GM21528 (cell line): ENCODE data around the gene FAM180B.
A peak's percentile ranks its signal among the peaks of the same experiment; 100 is the strongest.
"Not testable (repeated sequence)": the region's sequence is repeated elsewhere in the genome, so short reads cannot be mapped to it uniquely, and the experiment has no call there.

Source experiments
- ATAC-seq: cut with Tn5 transposase; IDR thresholded peaks from one replicate; pipeline ENCODE4 v1.9.1; 2021; ENCODE audit warnings: mild to moderate bottlenecking, moderate library complexity; ENCODE audit not compliant: unreplicated experiment, low FRiP score

The FAM180B gene

DNA sequence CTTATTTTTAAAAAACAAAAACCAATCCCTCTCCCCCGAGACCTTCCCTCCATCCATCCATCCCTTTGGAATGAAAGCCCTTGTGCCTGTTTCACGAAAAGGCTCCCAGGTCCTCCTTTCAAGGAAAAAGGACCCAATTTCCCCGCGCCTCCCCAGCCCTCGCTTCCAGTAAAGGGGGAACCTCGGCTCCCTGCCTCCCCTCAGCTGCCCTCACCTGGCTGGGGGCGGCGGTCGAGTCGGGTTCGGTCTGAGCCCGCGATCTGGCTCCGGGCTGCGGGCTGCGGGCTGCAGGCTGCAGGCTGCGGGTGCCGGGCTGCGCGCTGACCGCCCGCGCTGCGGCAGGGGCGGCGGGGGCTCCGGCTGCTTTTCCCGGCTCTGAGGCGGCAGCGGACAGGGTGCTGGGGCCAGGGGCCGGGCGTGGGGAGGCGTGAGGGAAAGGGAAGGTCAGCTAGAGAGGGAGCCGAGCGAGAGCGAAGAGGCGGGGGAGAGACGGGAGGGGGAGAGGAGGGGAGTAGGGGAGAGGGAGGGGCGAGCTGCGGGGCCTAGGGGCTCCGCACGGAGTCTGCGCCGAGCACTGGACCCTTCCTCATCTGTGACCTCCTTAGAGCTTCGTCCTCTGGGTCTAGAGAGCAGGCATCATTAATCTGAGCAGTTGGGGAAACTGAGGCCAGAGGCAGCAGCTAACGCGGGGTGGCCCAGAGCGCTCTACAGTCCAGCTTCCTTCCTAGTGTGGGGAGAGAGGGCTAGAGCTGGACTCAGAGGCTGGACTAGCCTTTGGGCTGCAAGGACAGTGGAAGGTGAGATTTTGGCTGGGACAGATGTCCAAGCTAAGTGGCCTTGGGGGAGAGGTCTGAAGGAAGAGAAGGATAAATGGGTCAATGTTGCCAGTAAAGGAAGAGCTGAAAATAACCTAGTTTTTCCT lies 7.7 kb downstream of the FAM180B start, which contains the start of gene C1QTNF4:
Gene C1QTNF4, minus strand, starts transcription at position 478 of the 922 bp plus-strand sequence. CDS start 3,601 bp downstream, outside the sequence.
- ATAC-seq = no peak

DNA sequence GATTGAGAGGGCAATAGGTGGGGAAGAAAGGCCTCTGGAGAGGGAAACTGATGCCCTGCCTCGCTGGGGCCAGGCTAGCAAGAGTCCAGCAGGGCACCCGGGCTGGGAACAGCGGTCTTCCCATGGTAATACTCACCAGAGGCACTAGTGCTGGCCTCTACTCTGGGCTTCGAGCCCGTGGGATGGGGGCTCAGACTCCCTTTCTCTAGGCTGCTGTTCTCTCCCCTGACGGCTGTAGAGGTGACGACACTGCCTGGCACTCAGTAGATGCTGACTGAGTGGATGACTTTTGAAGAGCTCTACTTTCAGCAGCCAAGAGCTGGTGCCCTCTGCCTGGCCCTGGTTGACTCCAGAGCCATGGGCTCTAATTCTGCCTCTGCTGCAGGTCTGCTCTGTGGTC lies 8.6 kb downstream of the FAM180B start:
- ATAC-seq = no peak

- no peak for ATAC-seq
Measured at GRCh38 chr11:47595967-47596366, 9.5 kb downstream of the FAM180B start.

DNA sequence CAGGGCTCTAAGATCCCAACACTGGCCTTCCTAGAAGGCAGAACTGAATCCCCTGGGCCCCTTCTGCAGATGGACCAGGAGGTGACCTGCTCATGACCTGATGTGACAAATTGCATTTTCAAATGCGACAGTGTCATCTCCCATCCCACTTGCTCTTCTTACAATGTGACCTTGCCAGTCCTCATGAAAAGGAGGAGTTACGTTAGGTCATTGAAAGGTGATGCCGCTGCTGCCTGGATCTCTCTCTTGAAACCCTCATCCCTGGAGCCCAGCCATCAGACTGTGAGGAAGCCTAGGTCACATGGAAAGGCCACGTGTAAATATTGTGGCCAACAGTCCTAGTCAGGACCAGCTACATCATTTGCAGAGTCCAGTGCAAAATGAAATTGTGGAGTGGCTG lies 13.4 kb downstream of the FAM180B start:
- ATAC-seq = no peak

- ATAC-seq = no peak
Measured at GRCh38 chr11:47603295-47603694, 16.8 kb downstream of the FAM180B start.

DNA sequence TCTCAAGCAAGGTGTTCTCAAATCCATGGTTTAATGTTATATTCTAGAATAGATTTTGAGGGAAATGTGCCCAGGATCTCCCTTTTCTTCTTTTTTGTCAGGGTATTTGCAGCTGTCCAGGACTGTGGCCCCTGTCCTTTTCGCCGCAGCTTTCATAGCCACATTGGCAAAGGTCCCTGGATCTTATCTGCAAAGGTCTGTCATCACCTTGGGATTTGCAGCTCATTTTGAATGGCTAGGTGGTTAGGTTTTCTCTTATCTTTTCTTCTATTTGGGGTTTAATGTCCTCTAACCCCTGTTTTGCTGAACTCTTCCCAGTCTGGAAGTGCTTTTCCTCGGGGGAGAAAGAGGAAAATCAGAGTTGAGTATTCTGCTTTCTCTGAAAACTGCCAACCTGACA lies 19.4 kb downstream of the FAM180B start:
- no peak for ATAC-seq

GRCh38 chr11:47606731-47607130 lies 20.3 kb downstream of the FAM180B start:
- ATAC-seq = no peak

DNA sequence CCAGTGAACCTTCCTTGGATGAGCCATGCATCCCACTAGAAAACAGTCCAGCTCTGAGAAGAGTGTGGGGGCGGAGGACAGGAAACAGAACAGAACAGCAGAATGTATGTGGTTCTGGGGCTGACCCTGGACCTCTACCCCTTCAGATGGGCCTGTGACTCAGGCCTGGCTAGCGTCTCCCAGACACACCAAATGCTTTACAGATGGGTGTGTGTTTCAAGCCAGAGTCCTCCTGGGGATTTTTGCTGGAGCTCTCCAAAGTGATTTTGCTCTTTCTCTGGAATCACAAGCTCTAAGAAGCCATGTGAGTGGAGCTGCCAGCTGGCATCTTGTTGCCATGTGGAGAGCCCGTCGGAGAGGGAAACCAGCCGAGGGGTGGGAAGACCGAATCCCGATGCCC lies 20.9 kb downstream of the FAM180B start:
- no peak for ATAC-seq

GRCh38 chr11:47609675-47610074 lies 23.2 kb downstream of the FAM180B start:
- no peak for ATAC-seq

GRCh38 chr11:47611348-47611794 lies 24.9 kb downstream of the FAM180B start:
- peak; percentile 81 for ATAC-seq

DNA sequence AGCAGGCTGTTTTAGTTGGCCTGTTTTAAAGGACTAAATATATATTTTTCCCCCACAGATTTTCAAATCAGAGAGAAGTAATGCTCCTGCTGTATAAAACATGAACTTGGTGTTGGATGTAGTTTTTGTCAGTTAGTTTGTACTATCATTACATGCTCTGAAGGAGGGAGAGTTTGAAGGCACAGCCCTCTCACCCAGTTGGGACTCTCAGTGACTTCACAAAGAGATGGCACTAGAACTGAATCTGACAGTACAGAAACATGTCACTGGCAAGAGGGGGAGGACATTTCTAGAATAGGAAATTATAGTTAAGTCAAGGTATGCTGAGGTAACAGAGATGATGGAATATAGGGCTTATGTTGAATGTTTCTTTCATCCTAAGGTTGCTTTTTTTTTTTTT lies 28.8 kb downstream of the FAM180B start:
- no peak for ATAC-seq

GRCh38 chr11:47616726-47617416 lies 30.4 kb downstream of the FAM180B start:
- ATAC-seq = no peak

GRCh38 chr11:47617417-47617809 lies 30.9 kb downstream of the FAM180B start:
- no peak for ATAC-seq

DNA sequence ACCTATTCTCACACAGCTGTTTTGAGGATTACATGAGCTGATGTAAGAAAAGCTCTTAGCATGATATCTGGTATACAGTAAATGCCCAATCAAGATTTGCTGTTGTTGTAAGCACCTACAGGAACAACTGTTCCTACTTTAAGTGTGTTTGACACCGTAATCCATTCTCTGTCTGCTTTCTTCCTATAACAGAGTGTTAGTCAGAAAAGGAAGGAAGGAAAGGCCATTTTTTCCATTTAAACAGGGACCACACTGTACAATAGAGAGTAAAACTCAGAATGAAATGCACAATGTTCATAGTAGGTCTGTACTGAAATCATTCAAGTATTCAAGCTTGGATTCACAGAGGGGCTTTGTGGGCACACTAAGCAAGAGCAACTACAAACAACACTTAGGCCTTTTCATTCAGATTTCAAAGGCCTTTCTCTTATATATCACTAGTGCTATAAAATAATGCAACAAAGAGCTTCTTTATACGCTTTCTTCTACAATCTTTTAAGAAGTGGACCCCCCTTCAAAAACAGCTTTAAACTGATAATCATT lies 34.4 kb downstream of the FAM180B start:
- ATAC-seq = no peak

DNA sequence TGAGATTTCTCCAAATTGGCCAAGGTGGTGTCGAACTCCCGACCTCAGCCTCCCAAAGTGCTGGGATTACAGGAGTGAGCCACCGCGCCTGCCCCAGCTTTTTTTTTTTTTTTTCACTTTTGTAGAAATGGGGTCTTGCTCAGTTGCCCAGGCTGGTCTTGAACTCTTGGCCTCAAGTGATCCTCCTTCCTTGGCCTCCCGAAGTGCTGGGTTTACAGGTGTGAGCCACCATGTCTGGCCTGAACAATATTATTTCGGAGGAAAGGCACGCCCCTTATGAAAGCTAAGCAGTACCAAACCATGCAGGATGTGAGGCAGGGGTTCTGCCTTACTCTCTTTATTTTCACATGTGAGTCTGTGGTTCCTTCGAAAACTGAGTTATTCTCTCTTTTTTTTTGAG lies 39.8 kb downstream of the FAM180B start:
- no peak for ATAC-seq

DNA sequence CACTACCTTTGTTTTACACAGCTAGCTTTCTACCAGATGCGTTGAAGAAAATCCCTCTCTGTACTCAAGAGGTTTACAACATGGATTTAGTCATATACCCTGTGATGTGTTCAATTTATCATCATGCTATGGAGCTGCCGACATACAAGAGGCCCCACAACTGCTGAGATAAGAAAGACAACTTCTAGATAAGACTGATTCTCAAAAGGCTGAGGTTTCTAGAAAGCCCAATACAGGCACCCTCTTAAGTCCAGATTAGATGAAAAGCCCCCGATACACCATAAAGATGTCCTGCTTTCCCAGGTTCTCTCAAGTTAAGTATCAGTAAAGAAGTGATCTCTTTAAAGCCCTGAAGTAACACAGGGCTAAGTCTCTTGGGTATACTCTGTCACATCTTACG lies 41.5 kb downstream of the FAM180B start:
- ATAC-seq = no peak

DNA sequence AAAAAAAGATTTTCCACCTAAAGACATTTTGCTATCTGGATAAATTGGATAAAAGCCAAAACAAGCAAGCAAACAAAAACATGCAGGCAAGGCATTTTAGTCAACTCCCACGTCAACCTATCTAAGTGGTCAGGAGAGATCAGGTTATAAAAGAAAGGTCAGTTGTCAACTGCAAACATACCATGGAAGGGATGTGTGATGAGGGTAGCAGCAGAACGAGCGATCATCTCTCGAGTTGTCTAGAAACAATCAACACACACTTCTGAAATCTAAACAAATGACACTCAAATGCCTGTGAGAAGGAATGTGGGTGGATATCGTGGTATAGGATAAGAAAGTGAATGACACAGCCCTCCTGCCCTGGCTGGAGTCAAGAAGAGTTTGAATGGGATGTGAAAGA lies 45.0 kb downstream of the FAM180B start:
- ATAC-seq = no peak

GRCh38 chr11:47636331-47636730 lies 49.9 kb downstream of the FAM180B start:
- not testable (repeated sequence) for ATAC-seq
